ENCODE results near the gene GRIA1.

GRIA1 gene

GRCh38 chr5:153552886-153553285, 62.4 kb downstream of the GRIA1 start:
- DNase-seq: no peak

GRCh38 chr5:153555420-153556114, 65.1 kb downstream of the GRIA1 start:
- DNase-seq: no peak

GRCh38 chr5:153558957-153559356, 68.5 kb downstream of the GRIA1 start:
- no peak for DNase-seq

GRCh38 chr5:153559926-153560325, 69.5 kb downstream of the GRIA1 start:
- DNase-seq: no peak

- no peak for DNase-seq
Observed at GRCh38 chr5:153562189-153562588, 71.7 kb downstream of the GRIA1 start.

GRCh38 chr5:153565822-153566221, 75.4 kb downstream of the GRIA1 start:
- no peak for DNase-seq

- DNase-seq: no peak
Observed at GRCh38 chr5:153569036-153569435, 78.6 kb downstream of the GRIA1 start.

- DNase-seq: no peak
Observed at GRCh38 chr5:153571162-153571561, 80.7 kb downstream of the GRIA1 start.

- no peak for DNase-seq
Observed at GRCh38 chr5:153572411-153573145, 82.1 kb downstream of the GRIA1 start.

GRCh38 chr5:153573326-153574033, 83.0 kb downstream of the GRIA1 start:
- DNase-seq: no peak

- DNase-seq: no peak
Observed at GRCh38 chr5:153584126-153584959, 93.9 kb downstream of the GRIA1 start.

- DNase-seq: no peak
Observed at GRCh38 chr5:153584960-153585359, 94.5 kb downstream of the GRIA1 start.

- no peak for DNase-seq
Observed at GRCh38 chr5:153585622-153586277, 95.3 kb downstream of the GRIA1 start.

- no peak for DNase-seq
Observed at GRCh38 chr5:153592081-153592480, 101.6 kb downstream of the GRIA1 start.

- no peak for DNase-seq
Observed at GRCh38 chr5:153594785-153595184, 104.3 kb downstream of the GRIA1 start.

GRCh38 chr5:153598099-153598498, 107.6 kb downstream of the GRIA1 start:
- DNase-seq: no peak

GRCh38 chr5:153601377-153601776, 110.9 kb downstream of the GRIA1 start:
- no peak for DNase-seq

- DNase-seq: no peak
Observed at GRCh38 chr5:153605386-153605785, 114.9 kb downstream of the GRIA1 start.

- no peak for DNase-seq
Observed at GRCh38 chr5:153610009-153610408, 119.5 kb downstream of the GRIA1 start.

- DNase-seq: no peak
Observed at GRCh38 chr5:153610811-153611210, 120.3 kb downstream of the GRIA1 start.

- no peak for DNase-seq
Observed at GRCh38 chr5:153613144-153613543, 122.7 kb downstream of the GRIA1 start.

- DNase-seq: no peak
Observed at GRCh38 chr5:153613672-153614071, 123.2 kb downstream of the GRIA1 start.

All from right hindlimb (tissue), 1 donor.